Liver (tissue), 9 donors: ENCODE results near the gene RCOR2. TPM values are rescaled to one million over a fixed set of nuclear protein-coding genes. Genes with fewer than 3 reads are reported as not detected.

ENCODE experiments used
- DNase-seq: peaks from one replicate; pipeline ENCODE4 v3.0.0-alpha.2; 2017; ENCODE audit warnings: low spot score
- H3K27ac ChIP-seq, 2 donors: one replicate each; pipeline ENCODE4 v1.7.0; 2013; ENCODE audit warnings: inconsistent platforms in 2 of 2, low read length in 2 of 2, control low read depth in 1 of 2, low read depth in 1 of 2, mild to moderate bottlenecking in 1 of 2
- H3K27me3 ChIP-seq, 4 donors: one replicate each; pipeline versions ENCODE4 v1.6.1 to v1.7.0; 2013; ENCODE audit warnings: low read length in 3 of 4, inconsistent platforms in 1 of 4, mild to moderate bottlenecking in 1 of 4, moderate library complexity in 1 of 4; ENCODE audit not compliant: control insufficient read depth in 4 of 4, insufficient read depth in 4 of 4
- H3K36me3 ChIP-seq, 4 donors: one replicate each; pipeline versions ENCODE4 v1.6.1 to v1.7.0; 2013; ENCODE audit warnings: low read length in 3 of 4, mild to moderate bottlenecking in 3 of 4, low read depth in 1 of 4, moderate library complexity in 1 of 4; ENCODE audit not compliant: control insufficient read depth in 4 of 4, insufficient read depth in 3 of 4
- H3K4me1 ChIP-seq, 4 donors: one replicate each; pipeline versions ENCODE4 v1.6.1 to v1.7.0; 2013; ENCODE audit warnings: low read length in 3 of 4, mild to moderate bottlenecking in 3 of 4, moderate library complexity in 1 of 4; ENCODE audit not compliant: control insufficient read depth in 4 of 4, insufficient read depth in 4 of 4
- H3K4me3 ChIP-seq, 3 donors: one replicate each; pipeline versions ENCODE4 v1.6.1 to v1.7.0; 2013; ENCODE audit warnings: low read length in 3 of 3, control low read depth in 1 of 3, low read depth in 1 of 3, mild to moderate bottlenecking in 1 of 3
- H3K9ac ChIP-seq, 2 donors: one replicate each; pipeline ENCODE4 v1.7.0; 2013; ENCODE audit warnings: low read length in 2 of 2, mild to moderate bottlenecking in 2 of 2, moderate library complexity in 2 of 2, control low read depth in 1 of 2, low read depth in 1 of 2
- H3K9me3 ChIP-seq, 4 donors: one replicate each; pipeline versions ENCODE4 v1.6.1 to v1.7.0; 2013; ENCODE audit warnings: low read length in 3 of 4; ENCODE audit not compliant: control insufficient read depth in 4 of 4
- ATF3 ChIP-seq: IDR thresholded peaks from 2 replicates; pipeline ENCODE4 v1.6.1; 2016; ENCODE audit warnings: antibody characterized with exemption
- CTCF ChIP-seq: fragments of 150-350 bp; IDR thresholded peaks from 2 replicates; pipeline ENCODE4 v1.5.1; 2017; ENCODE audit warnings: improper control_type of control experiment, low read depth, low read length; ENCODE audit not compliant: missing input control
- EGR1 ChIP-seq, 2 donors: IDR thresholded peaks; 2 replicates each; pipeline ENCODE4 v1.6.1; 2016 to 2018; ENCODE audit warnings: antibody characterized with exemption in 2 of 2, low read depth in 2 of 2
- FOXA1 ChIP-seq: IDR thresholded peaks from 2 replicates; pipeline ENCODE4 v1.6.1; 2016; ENCODE audit warnings: antibody characterized with exemption
- FOXA2 ChIP-seq: IDR thresholded peaks from 2 replicates; pipeline ENCODE4 v1.6.1; 2016; ENCODE audit warnings: antibody characterized with exemption
- GABPA ChIP-seq, 2 donors: IDR thresholded peaks in 1 of 2; conservative IDR thresholded peaks in 1 of 2; 2 replicates each; pipeline ENCODE4 v1.6.1; 2016; ENCODE audit warnings: antibody characterized with exemption in 2 of 2, mild to moderate bottlenecking in 1 of 2, moderate library complexity in 1 of 2
- HNF4A ChIP-seq, 2 donors: conservative IDR thresholded peaks; 2 replicates each; pipeline ENCODE4 v1.6.1; 2016; ENCODE audit warnings: antibody characterized with exemption in 2 of 2, mild to moderate bottlenecking in 2 of 2
- HNF4G ChIP-seq: IDR thresholded peaks from 2 replicates; pipeline ENCODE4 v1.6.1; 2016; ENCODE audit warnings: antibody characterized with exemption
- JUND ChIP-seq, 2 donors: IDR thresholded peaks; 2 replicates each; pipeline ENCODE4 v1.6.1; 2016; ENCODE audit warnings: antibody characterized with exemption in 2 of 2
- MAX ChIP-seq: IDR thresholded peaks from 2 replicates; pipeline ENCODE4 v1.6.1; 2016; ENCODE audit warnings: antibody characterized with exemption
- NR2F2 ChIP-seq: IDR thresholded peaks from 2 replicates; pipeline ENCODE4 v1.6.1; 2016; ENCODE audit warnings: antibody characterized with exemption
- RAD21 ChIP-seq, 2 donors: IDR thresholded peaks; 2 replicates each; pipeline ENCODE4 v1.6.1; 2016; ENCODE audit warnings: antibody characterized with exemption in 2 of 2, mild to moderate bottlenecking in 2 of 2
- RXRA ChIP-seq, 2 donors: IDR thresholded peaks; 2 replicates each; pipeline ENCODE4 v1.6.1; 2017 to 2018; ENCODE audit warnings: antibody characterized with exemption in 2 of 2, mild to moderate bottlenecking in 1 of 2
- SP1 ChIP-seq: IDR thresholded peaks from 2 replicates; pipeline ENCODE4 v1.6.1; 2018; ENCODE audit warnings: antibody characterized with exemption, mild to moderate bottlenecking
- TAF1 ChIP-seq: conservative IDR thresholded peaks from 2 replicates; pipeline ENCODE4 v1.6.1; 2016; ENCODE audit warnings: antibody characterized with exemption, mild to moderate bottlenecking
- YY1 ChIP-seq: IDR thresholded peaks from 2 replicates; pipeline ENCODE4 v1.6.1; 2016; ENCODE audit warnings: antibody characterized with exemption, mild to moderate bottlenecking
- ZBTB33 ChIP-seq: IDR thresholded peaks from 2 replicates; pipeline ENCODE4 v1.6.1; 2016; ENCODE audit warnings: antibody characterized with exemption
- WGBS: extraction: QIAGEN DNeasy Blood & Tissue Kit; methylation state at CpG from one replicate; pipeline ENCODE4 v1.1.7; 2013; 5-methylcytosine and 5-hydroxymethylcytosine counted together
- polyA plus RNA-seq, 2 donors: library from polyadenylated mRNA; stranded (reverse) in 1 of 2; unstranded in 1 of 2; fragments of 200-250 nt in 1 of 2; fragments of >200 nt in 1 of 2; fragmentation: Nextera tagmentation in 1 of 2; extraction: Ambion mirVana in 1 of 2; gene quantifications; one replicate each; pipeline versions ENCODE4 v1.2.1 to v1.2.3, GENCODE V29; 2013 to 2015
- total RNA-seq, 2 donors: library from RNA; depleted of rRNA; stranded (reverse); fragments of >200 nt; gene quantifications; one replicate each; pipeline ENCODE4 v1.2.3, GENCODE V29; 2014
- TF ChIP-seq, protein P1 (sequence below): IDR thresholded peaks from 2 replicates; pipeline ENCODE4 v1.6.1; 2016; ENCODE audit warnings: antibody characterized with exemption, mild to moderate bottlenecking
- donor health status: healthy.
- donor health status: healthy.
- donor health status: healthy.
- donor health status: healthy.
- donor health status: healthy.

Gene RCOR2
- total and polyA plus RNA-seq, 4 donors = 0.05 to 0.19 TPM; not detected in 2

DNA sequence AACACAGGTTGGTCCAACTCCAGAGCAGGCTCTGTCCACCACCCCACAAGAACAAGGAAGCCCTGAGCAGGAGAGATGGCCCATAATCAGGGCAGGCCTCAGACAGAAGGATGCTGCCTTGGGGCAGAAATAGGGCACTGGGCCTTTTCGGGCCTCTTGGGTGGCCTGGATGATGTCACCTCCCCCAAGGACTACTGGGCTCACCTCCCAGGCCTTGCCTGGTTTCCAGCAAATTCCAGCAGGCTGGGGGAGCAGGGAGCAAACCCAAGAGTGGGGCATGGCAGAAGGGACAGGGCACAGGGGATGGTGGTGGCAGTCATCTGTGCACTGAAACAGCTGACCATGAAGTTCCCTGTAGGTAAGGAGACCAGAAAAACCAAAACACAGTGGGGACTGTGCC, 16.5 kb upstream of the RCOR2 start:
- Histone ChIP-seq H3K9ac (no peak overlapping the region), H3K9me3 (no peaks in the 10 kb centered on the region), H3K4me1 (peaks cover 0 to 7% (median 5%) of the 10 kb centered on the region in 4 donors), H3K27me3 (no peaks in the 10 kb centered on the region), H3K4me3 (no peak overlapping the region), H3K36me3 (no peaks in the 10 kb centered on the region), H3K27ac (no peak overlapping the region)
- 91% methylated on average over 1 of the region's 1 CpG for WGBS
- no peak for TF ChIP-seq RAD21 (IDR thresholded peaks at IDR 0.05)
- TF ChIP-seq, protein P1, sequence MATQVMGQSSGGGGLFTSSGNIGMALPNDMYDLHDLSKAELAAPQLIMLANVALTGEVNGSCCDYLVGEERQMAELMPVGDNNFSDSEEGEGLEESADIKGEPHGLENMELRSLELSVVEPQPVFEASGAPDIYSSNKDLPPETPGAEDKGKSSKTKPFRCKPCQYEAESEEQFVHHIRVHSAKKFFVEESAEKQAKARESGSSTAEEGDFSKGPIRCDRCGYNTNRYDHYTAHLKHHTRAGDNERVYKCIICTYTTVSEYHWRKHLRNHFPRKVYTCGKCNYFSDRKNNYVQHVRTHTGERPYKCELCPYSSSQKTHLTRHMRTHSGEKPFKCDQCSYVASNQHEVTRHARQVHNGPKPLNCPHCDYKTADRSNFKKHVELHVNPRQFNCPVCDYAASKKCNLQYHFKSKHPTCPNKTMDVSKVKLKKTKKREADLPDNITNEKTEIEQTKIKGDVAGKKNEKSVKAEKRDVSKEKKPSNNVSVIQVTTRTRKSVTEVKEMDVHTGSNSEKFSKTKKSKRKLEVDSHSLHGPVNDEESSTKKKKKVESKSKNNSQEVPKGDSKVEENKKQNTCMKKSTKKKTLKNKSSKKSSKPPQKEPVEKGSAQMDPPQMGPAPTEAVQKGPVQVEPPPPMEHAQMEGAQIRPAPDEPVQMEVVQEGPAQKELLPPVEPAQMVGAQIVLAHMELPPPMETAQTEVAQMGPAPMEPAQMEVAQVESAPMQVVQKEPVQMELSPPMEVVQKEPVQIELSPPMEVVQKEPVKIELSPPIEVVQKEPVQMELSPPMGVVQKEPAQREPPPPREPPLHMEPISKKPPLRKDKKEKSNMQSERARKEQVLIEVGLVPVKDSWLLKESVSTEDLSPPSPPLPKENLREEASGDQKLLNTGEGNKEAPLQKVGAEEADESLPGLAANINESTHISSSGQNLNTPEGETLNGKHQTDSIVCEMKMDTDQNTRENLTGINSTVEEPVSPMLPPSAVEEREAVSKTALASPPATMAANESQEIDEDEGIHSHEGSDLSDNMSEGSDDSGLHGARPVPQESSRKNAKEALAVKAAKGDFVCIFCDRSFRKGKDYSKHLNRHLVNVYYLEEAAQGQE = no peak
- TF ChIP-seq ZBTB33 = no peak
- TF ChIP-seq FOXA1 = no peak
- TF ChIP-seq JUND (IDR thresholded peaks at IDR 0.05) = no peak
- TF ChIP-seq CTCF = no peak
- TF ChIP-seq EGR1 (IDR thresholded peaks at IDR 0.05; ENCODE audit: low read depth in 2 of 2) = no peak
- TF ChIP-seq YY1 = no peak
- TF ChIP-seq NR2F2 = no peak
- DNase-seq = no peak

GRCh38 chr11:63931876-63932275, 14.9 kb upstream of the RCOR2 start:
- Histone ChIP-seq H3K36me3 (no peaks in the 10 kb centered on the region), H3K4me1 (no peaks in the 10 kb centered on the region), H3K4me3 (no peak overlapping the region), H3K27me3 (no peaks in the 10 kb centered on the region), H3K9ac (no peak overlapping the region), H3K9me3 (no peaks in the 10 kb centered on the region), H3K27ac (no peak overlapping the region)
- 91% methylated on average over 12 of the region's 12 CpGs for WGBS
- DNase-seq = no peak
- TF ChIP-seq ATF3 (no peak), RXRA (IDR thresholded peaks at IDR 0.05) (no peak), GABPA (IDR thresholded peaks at IDR 0.05 in 1 of 2, conservative IDR thresholded peaks at IDR 0.05 in 1 of 2) (no peak), FOXA2 (no peak), YY1 (no peak), CTCF (no peak), EGR1 (IDR thresholded peaks at IDR 0.05; ENCODE audit: low read depth in 2 of 2) (no peak), FOXA1 (no peak), RAD21 (IDR thresholded peaks at IDR 0.05) (no peak), HNF4G (no peak), TAF1 (no peak), JUND (IDR thresholded peaks at IDR 0.05) (no peak), SP1 (no peak), HNF4A (conservative IDR thresholded peaks at IDR 0.05) (no peak), NR2F2 (no peak), MAX (no peak)
- TF ChIP-seq, protein P1 = no peak
